LHCN-M2 (cell line): ENCODE results near the gene ATXN7L1. TPM values are rescaled to one million over a fixed set of nuclear protein-coding genes. Genes with fewer than 3 reads are reported as not detected.

ENCODE experiments used
- DNase-seq: peaks from one replicate; pipeline ENCODE4 v3.0.0-alpha.2; 2012; ENCODE audit warnings: low read depth
- total RNA-seq: library from RNA; depleted of rRNA; stranded (reverse); fragments of >200 nt; gene quantifications from 2 replicates; pipeline ENCODE4 v1.2.3, GENCODE V29; 2014; rRNA removed

ATXN7L1 gene
- total RNA-seq, 1 experiment from 2014 or later = 6.4 TPM

DNA sequence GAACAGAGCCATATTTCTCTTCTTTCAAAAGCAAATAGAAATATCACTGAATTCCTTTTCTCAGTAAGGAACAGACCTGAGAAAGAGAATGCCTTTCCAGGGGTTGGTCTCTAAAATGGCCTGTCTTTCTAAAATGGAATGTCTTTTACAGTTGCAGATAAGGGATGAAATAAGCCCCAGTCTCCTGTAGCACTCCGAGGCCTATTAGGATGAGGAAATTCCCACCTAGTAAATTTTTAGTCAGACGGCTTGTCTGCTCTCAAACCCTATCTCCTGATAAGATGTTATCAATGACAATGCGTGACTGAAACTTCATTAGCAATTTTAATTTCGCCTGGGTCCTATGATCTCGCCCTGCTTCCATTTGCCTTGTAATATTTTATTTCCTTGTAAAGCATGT, 292.2 kb downstream of the ATXN7L1 start:
- DNase-seq = no peak

DNA sequence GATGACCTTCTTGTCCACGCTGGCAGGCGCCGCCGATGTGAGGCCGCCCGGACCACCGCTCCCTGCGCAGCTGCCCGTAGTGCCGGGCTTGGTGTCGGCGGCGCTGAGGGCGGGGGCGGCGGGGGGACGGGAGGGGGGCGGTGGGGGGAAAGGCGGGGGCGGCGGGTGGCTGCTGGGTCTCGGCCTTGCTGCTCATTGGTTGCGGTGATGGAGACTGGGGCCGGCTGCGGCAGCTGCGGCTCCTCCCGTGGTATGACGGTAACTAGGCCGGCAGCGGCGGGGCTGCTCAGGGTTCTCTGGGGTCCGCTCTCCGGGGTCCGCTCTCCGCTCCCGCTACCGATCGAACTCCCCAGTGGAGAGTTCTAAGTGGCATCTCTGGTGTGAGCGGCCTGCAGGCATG, 293.3 kb downstream of the ATXN7L1 start:
- DNase-seq = no peak

DNA sequence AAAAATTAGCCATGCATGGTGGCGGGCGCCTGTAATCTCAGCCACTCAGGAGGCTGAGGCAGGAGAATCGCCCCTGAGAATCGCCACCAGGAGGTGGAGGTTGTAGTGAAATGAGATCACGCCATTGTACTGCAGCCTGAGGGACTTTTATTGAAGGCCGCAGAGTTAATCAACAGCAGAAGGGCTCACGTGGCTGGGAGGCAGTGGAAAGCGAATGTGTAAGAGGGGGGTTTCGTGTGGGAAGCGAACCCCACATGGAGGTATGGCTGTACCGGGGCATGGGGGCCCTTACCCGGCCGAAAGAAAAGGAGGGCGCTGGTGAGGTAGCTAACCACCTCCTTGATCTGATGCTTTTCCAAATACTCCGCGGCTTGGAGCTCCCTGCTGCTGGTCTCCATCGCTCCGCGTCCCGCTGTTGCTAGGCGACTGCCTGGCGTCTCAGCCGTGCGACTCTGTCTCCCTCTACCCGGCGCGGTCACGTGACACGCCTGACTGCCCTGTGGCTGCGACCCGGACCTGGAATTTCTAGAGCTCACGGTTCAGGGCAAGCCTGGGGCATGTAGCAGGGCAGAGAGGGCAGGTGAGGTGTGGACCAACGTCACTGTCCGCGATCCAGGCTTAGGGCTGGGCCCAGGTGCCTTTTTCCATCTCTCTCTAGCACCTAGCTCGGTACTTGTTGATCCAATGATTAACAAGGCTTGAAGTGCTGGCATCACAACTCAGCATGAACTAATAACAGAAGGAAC, 295.2 kb downstream of the ATXN7L1 start, which contains the start of gene EFCAB10:
EFCAB10 (minus strand) TSS at position 428 of the 746 bp plus-strand sequence; CDS start at position 398, 30 bp downstream.
- peak; percentile 55 for DNase-seq

DNA sequence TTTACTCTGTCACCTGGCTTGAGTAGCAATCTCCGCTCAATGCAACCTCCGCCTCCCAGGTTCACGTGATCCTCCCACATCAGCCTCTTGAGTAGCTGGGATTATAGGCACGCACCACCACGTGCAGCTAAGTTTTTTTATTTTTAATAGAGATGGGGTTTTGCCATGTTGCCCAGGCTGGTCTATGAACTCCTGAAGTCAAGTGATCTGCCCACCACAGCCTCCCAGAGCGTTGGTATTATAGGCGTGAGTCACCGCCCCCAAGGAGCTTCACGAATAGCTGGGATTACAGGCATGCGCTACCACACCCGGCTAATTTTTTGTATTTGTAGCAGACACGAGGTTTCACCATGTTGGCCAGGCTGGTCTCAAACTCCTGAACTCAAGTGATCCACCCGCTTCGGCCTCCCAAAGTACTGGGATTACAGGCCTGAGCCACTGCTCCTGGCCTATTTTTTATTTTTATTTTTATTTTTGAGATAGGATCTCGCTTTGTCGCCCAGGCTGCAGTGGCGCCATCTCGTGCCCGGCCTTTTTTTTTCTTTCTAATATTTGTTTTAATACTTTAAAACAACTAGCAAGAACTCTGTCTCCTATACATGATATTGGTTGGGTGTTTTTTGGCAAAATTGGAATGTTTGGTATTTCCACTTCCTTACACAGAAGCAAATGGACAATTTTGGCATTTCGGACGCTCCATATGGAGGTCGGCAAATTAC, 296.2 kb downstream of the ATXN7L1 start:
- DNase-seq = no peak

DNA sequence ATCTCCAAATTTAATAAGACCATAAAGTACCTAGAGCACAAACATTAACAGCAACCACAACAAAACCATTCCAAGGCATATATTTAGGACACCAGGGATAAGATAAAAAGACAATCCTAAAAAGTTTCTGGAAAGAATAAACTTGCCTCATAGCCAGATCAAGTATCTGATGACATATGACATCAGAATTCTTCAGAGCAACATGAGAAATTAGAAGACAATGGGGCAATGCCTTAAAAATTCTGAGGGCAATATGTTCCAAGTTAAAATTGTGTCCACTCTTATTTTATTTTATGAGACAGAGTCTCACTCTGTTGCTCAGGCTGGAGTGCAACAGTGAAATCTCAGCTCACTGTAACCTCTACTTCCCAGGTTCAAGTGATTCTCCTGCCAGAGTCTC, 297.9 kb downstream of the ATXN7L1 start:
- peak; percentile 43 for DNase-seq

DNA sequence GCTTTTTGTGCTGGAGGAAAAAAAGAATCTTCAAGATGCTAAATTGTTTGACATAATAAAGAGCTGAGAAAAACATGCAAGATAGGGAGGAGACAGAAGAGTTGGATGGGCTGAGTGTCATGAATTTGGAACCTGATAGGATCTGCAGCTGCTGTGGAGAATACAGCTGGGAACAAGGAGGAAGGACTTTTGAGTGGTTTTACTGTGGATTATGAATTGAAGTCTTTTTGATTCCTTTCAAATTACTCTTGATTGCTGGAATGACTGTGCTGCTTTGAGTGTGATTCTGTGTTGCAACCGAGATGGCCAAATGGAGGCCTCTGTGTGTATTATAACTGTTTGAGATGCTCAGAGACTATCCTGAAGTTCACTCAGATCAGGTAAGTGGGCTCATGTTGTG, 299.1 kb downstream of the ATXN7L1 start:
- peak; percentile 73 for DNase-seq

DNA sequence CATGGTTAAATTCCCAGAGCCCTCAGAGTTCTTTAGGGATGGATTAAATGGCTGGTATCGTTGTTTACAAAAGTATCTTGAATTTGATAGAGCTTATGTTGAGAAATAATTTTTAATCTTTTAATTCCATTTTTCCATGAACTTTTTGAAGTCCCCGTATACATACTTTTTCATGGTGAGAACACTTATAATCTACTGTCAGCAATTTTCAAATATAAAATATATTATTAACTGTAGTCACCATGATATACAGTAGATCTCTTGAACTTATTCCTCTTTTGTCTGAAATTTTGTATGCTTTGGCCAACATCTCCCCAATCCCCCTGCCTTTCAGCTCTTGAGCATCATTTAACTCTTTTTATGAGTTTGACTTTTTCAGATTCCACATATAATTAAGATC, 304.5 kb downstream of the ATXN7L1 start:
- DNase-seq = no peak

DNA sequence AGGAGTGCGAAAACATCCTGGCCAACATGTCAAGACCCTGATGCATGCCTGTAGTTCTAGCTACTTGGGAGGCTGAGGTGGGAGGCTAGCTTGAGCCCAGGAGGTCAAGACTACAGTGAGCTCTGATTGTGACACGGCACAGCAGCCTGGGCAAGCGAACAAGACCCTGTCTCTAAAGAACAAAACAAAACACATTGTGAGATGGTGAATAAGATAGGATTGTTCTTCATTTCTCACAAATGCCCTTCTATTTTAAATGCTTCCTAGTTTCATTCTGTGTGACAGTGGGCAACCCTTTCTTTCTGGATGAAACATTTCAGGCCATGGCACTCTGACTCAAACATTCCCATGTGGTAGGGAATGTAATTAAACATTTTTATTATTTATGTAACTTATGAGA, 308.6 kb downstream of the ATXN7L1 start:
- DNase-seq = no peak

DNA sequence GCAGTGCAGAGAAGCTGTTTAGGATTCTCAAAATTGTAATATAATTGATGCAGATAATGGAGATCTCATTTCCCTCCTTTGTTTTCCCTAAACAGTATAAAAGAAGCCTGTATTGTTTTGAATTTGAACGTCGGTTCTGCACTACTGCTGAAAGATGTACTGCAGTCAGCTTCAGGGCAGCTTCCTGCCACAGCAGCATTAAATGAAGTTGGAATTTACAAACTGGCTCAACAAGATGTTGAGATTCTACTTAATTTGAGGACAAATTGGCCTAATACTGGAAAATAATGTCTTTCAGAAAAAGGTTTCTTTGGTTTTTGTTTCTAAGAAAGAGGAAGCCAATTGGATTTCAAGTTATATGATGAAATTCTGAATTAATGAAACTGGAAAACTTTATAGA, 309.4 kb downstream of the ATXN7L1 start:
- no peak for DNase-seq

DNA sequence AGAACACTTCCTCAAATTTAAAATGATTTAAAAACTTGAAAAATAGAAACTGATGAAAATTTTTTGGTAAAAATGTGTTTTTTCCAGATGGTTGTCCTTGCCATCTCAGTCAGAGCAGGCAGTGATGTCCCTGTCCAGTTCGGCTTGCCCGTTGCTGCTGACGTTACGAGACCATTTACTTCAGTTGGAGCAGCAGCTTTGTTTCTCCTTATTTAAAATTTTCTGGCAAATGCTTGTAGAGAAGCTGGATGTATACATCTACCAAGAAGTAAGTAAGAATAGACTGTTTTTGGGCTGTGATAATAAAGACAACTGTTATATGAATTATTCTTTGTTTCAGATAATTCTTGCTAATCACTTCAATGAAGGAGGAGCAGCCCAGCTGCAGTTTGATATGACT, 311.2 kb downstream of the ATXN7L1 start:
- DNase-seq = no peak

DNA sequence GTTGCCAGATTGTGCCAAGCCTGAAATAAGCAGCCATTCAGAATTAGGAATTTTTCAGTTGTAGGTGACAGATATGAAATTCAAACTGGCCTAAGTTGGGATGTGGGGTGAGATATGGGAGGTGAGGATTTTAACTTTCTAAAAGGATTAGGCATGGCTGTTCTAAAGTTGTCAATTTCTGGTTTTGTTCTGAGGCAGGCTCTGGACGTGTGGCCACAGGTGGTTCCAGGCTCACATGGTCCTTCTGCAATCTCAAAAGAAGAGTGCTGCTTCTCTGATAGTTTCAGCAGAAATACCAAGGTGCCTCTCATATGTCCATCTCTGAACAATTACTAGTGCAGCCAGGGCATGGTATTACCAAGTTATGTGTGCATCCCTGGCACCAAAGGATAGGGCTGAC, 316.5 kb downstream of the ATXN7L1 start:
- peak; percentile 9 for DNase-seq

Other genes starting within 250 kb of the ATXN7L1 start
- gene CDHR3, start 86.7 kb upstream of the ATXN7L1 start, total RNA-seq = 1.2 and 2.3 TPM in 2 replicates
- gene SYPL1, start 235.7 kb upstream of the ATXN7L1 start, total RNA-seq = 79.5 and 88.1 TPM in 2 replicates